Measurements from ENCODE around the gene KLHL42.

DNA sequence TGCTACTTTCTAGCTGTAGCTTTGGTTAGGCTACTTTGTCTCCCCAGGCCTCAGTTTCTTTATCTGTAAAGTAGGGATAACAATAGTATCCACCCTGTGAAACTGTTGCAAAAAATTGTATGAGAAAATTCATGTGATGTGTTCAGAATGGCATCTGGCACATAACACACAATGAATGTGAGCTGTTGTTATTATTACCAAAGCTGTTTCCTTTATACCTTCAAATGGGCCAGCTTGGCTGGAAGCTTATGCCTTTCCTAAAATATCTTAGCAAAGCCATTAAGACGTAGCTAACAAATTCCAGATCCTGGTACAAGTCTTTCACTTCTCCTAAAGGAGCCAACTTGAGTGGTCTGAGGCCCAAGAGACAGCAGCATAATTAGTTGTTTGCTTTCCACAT lies 25.2 kb downstream of the KLHL42 start:
- no peak for TF ChIP-seq CTCF (IDR thresholded peaks at IDR 0.05)
- TF ChIP-seq POLR2A (IDR thresholded peaks at IDR 0.05), result no peak
